ENCODE measurements around the gene RPL13. TPM values are rescaled to one million over a fixed set of nuclear protein-coding genes. Genes with fewer than 3 reads are reported as not detected.
A peak's percentile ranks its signal among the peaks of the same experiment; 100 is the strongest.

The RPL13 gene
- total RNA-seq (over 10,000 TPM in 1 of 4 donors, 1,000 to 10,000 TPM in 3; 7,351 to 19,173 (median 8,010) TPM), polyA plus RNA-seq (1,000 to 10,000 TPM; 3,641 to 7,574 (median 7,371) TPM)

DNA sequence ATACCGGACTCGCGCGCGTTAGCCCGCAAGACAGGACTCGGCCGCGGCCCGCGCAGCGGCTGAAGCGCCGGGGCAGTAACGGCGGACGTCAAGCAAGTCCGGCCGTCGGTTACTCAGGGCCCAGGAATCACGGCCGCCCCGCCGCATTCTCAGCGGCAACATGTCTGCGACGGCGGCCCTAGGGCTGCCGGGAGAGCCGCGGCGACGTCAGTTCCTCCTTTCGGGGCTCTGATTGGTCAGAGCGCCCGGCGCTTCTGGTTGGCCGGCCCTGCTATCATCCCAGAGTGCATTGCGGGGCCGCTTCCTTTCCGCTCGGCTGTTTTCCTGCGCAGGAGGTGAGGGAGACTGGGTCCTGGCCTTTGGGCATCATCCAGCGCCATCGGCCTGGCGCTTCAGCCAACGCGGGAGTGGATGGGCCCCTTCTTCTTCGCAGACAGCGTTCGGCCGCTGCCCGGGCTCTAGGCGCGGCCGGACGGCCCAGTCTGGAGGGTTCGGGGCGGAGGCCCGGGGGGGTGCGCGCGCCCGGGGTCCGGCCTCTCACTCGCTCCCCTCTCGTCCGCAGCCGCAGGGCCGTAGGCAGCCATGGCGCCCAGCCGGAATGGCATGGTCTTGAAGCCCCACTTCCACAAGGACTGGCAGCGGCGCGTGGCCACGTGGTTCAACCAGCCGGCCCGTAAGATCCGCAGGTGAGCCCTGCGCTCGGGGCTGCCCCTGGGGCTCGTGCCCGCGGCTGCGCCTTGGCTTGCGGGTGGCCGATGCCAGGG is at the start of gene RPL13:
TSS of gene RPL13 (plus strand) at position 305 of the 764 bp plus-strand sequence. CDS start at position 583, 278 bp downstream.
- intact Hi-C loops (cut with DNase I): loop anchor here (2.0 to 5.0 kb wide), 3 partner anchors 68 to 320 kb away; partner anchors contain the start of genes ANKRD11, CHMP1A and SPATA33
- peak; percentile 98 for DNase-seq
- TF ChIP-seq, protein P1, sequence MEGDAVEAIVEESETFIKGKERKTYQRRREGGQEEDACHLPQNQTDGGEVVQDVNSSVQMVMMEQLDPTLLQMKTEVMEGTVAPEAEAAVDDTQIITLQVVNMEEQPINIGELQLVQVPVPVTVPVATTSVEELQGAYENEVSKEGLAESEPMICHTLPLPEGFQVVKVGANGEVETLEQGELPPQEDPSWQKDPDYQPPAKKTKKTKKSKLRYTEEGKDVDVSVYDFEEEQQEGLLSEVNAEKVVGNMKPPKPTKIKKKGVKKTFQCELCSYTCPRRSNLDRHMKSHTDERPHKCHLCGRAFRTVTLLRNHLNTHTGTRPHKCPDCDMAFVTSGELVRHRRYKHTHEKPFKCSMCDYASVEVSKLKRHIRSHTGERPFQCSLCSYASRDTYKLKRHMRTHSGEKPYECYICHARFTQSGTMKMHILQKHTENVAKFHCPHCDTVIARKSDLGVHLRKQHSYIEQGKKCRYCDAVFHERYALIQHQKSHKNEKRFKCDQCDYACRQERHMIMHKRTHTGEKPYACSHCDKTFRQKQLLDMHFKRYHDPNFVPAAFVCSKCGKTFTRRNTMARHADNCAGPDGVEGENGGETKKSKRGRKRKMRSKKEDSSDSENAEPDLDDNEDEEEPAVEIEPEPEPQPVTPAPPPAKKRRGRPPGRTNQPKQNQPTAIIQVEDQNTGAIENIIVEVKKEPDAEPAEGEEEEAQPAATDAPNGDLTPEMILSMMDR (IDR thresholded peaks at IDR 0.05): no peak
- TF ChIP-seq POLR2A (IDR thresholded peaks at IDR 0.05) (peak; percentile 97 to 99), EP300 (IDR thresholded peaks at IDR 0.05) (no peak), POLR2AphosphoS5 (IDR thresholded peaks at IDR 0.05) (peak; percentile 97 to 99 (median 98))
- H3K4me3 ChIP-seq: peak within 1 kb of the TSS; percentile 75 to 88 (median 81)
- peaks cover 26 to 56% (median 30%) of the 10 kb centered on the region in 4 donors for H3K36me3 ChIP-seq
- peak within 1 kb of the TSS; percentile 96 to 99 (median 98) for H3K27ac ChIP-seq
- peaks cover 0 to 45% (median 34%) of the 10 kb centered on the region in 4 donors for H3K4me1 ChIP-seq
- no peaks in the 10 kb centered on the region for H3K9me3 ChIP-seq
- WGBS, 2 donors: 0 to 1% methylated on average over 87 of the region's 87 CpGs
- H3K27me3 ChIP-seq: no peaks in the 10 kb centered on the region

DNA sequence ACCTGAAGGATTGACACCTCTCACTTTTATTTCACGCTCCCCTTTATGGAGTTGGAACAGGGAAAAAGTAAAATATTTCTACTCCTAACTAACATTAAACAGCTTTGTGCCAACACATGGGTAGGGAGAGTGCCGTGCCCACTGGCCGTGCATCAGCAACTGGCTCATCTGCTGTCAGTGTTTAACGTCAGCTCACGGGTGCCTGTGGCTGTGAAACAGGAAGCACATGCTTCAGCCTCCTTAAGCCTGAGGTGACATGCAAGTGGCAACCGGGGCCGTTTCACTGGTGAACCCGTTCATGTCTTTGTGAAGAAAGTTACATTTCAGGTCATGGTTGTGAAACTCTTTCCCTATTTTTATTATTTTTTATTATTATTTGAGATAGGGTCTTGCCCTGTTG is 49.1 kb upstream of the RPL13 start:
- WGBS, 2 donors: 69 to 86% methylated on average over 8 of the region's 8 CpGs
- peaks cover 0 to 28% (median 26%) of the 10 kb centered on the region in 4 donors for H3K4me1 ChIP-seq
- H3K9me3 ChIP-seq: no peaks in the 10 kb centered on the region
- intact Hi-C loops (cut with DNase I): no loop called here
- no peak for TF ChIP-seq POLR2A (IDR thresholded peaks at IDR 0.05)
- TF ChIP-seq EP300 (IDR thresholded peaks at IDR 0.05): no peak
- no peak for TF ChIP-seq POLR2AphosphoS5 (IDR thresholded peaks at IDR 0.05)
- TF ChIP-seq, protein P1 (IDR thresholded peaks at IDR 0.05): no peak
- H3K36me3 ChIP-seq: peaks cover 10 to 63% (median 42%) of the 10 kb centered on the region in 4 donors
- no peak overlapping the region for H3K27ac ChIP-seq
- no peak for DNase-seq
- H3K27me3 ChIP-seq: no peaks in the 10 kb centered on the region
- H3K4me3 ChIP-seq: no peak overlapping the region

DNA sequence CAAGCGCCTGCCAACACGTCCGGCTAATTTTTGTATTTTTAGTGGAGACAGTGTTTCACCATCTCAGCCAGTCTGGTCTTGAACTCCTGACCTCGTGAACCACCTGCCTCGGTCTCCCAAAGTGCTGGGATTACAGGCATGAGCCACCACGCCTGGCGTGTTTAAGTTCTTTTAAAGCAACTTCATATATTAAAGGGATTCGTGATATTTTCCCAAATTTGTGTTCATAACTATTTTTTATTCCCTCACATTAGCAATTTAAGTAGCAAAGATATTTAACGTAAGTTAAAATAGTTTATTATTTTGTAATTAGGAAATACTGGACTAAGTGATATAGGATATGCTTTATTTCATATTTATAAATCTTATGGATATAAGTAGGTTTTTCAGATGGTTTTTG is 48.0 kb upstream of the RPL13 start:
- TF ChIP-seq, protein P1 (IDR thresholded peaks at IDR 0.05): no peak
- TF ChIP-seq EP300 (IDR thresholded peaks at IDR 0.05) (no peak), POLR2A (IDR thresholded peaks at IDR 0.05) (no peak)
- H3K36me3 ChIP-seq: peaks cover 10 to 74% (median 51%) of the 10 kb centered on the region in 4 donors
- DNase-seq: no peak

DNA sequence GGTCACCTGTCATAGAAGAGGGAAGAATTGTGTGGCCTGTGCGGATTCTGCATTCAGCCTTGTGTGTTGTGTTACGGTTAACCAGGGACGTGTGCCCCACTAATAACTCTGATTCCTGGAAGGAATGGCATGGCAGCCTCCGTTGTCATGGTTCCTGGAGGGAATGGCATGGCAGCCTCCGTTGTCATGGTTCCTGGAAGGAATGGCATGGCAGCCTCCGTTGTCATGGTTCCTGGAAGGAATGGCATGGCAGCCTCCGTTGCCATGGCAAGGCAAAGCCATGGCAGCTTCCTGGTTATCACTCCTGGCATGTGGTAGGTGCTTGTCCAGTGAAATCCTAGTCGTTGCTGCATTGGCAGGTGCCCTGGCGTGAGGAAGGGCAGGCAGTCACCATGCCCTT is 43.4 kb upstream of the RPL13 start:
- Histone ChIP-seq H3K36me3 (peaks cover 0 to 91% (median 55%) of the 10 kb centered on the region in 4 donors), H3K4me1 (no peaks in the 10 kb centered on the region), H3K9me3 (no peaks in the 10 kb centered on the region), H3K27ac (no peak overlapping the region), H3K27me3 (no peaks in the 10 kb centered on the region), H3K4me3 (no peak overlapping the region)
- DNase-seq: no peak
- WGBS, 2 donors: 73 to 83% methylated on average over 9 of the region's 9 CpGs
- intact Hi-C loops (cut with DNase I): no loop called here
- TF ChIP-seq, protein P1 (IDR thresholded peaks at IDR 0.05): no peak
- TF ChIP-seq POLR2AphosphoS5 (IDR thresholded peaks at IDR 0.05) (no peak), POLR2A (IDR thresholded peaks at IDR 0.05) (no peak), EP300 (IDR thresholded peaks at IDR 0.05) (no peak)

More for the DNA sequence above, 48.0 kb upstream of the RPL13 start:
- WGBS, 2 donors: 95 to 97% methylated on average over 9 of the region's 9 CpGs
- Histone ChIP-seq H3K27me3 (no peaks in the 10 kb centered on the region), H3K4me3 (no peak overlapping the region), H3K27ac (no peak overlapping the region), H3K9me3 (no peaks in the 10 kb centered on the region), H3K4me1 (peaks cover 0 to 17% (median 17%) of the 10 kb centered on the region in 4 donors)
- intact Hi-C loops (cut with DNase I): no loop called here

Data from sigmoid colon (tissue), 7 donors.